ENCODE measurements around the gene ARPC1B.
"Not testable (repeated sequence)": the region's sequence is repeated elsewhere in the genome, so short reads cannot be mapped to it uniquely, and the experiment has no call there.

DNA sequence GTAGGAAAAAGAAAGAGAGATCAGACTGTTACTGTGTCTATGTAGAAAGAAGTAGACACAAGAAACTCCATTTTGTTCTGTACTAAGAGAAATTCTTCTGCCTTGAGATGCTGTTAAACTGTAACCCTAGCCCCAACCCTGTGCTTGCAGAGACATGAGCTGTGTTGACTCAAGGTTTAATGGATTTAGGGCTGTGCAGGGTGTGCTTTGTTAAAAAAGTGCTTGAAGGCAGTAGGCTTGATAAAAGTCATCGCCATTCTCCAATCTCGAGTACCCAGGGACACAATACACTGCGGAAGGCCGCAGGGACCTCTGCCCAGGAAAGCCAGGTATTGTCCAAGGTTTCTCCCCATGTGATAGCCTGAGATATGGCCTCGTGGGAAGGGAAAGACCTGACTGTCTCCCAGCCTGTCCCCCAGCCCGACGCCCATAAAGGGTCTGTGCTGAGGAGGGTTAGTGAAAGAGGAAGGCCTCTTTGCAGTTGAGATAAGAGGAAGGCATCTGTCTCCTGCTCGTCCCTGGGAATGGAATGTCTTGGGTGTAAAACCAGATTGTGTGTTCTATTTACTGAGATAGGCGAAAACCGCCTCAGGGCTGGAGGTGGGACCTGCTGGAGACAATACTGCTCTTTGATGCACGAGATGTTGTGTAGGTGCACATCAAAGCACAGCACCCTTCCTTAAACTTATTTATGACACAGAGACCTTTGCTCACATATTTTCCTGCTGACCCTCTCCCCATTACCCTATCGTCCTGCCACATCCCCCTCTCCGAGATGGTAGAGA is 57.4 kb downstream of the ARPC1B start:
- TF ChIP-seq, protein P1, sequence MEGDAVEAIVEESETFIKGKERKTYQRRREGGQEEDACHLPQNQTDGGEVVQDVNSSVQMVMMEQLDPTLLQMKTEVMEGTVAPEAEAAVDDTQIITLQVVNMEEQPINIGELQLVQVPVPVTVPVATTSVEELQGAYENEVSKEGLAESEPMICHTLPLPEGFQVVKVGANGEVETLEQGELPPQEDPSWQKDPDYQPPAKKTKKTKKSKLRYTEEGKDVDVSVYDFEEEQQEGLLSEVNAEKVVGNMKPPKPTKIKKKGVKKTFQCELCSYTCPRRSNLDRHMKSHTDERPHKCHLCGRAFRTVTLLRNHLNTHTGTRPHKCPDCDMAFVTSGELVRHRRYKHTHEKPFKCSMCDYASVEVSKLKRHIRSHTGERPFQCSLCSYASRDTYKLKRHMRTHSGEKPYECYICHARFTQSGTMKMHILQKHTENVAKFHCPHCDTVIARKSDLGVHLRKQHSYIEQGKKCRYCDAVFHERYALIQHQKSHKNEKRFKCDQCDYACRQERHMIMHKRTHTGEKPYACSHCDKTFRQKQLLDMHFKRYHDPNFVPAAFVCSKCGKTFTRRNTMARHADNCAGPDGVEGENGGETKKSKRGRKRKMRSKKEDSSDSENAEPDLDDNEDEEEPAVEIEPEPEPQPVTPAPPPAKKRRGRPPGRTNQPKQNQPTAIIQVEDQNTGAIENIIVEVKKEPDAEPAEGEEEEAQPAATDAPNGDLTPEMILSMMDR (IDR thresholded peaks at IDR 0.05; ENCODE audit: insufficient read depth, low read depth, low read length), result not testable (repeated sequence)
- TF ChIP-seq EZH2 (IDR thresholded peaks at IDR 0.05; ENCODE audit: insufficient read depth, low read length), result not testable (repeated sequence)
